Fibroblast of gingiva (primary cell): ENCODE results near the gene DOCK3.
"Not testable (repeated sequence)": the region's sequence is repeated elsewhere in the genome, so short reads cannot be mapped to it uniquely, and the experiment has no call there.

Experiments
- DNase-seq: peaks from one replicate; pipeline ENCODE4 v3.0.0-alpha.2; 2011; ENCODE audit warnings: low read depth

DOCK3 gene

GRCh38 chr3:50650018-50650417 is 24.7 kb upstream of the DOCK3 start:
- DNase-seq: no peak

GRCh38 chr3:50651445-50651844 is 23.3 kb upstream of the DOCK3 start:
- DNase-seq: no peak

- DNase-seq: no peak
These were observed 22.7 kb upstream of the DOCK3 start for GRCh38 chr3:50651920-50652529.

DNA sequence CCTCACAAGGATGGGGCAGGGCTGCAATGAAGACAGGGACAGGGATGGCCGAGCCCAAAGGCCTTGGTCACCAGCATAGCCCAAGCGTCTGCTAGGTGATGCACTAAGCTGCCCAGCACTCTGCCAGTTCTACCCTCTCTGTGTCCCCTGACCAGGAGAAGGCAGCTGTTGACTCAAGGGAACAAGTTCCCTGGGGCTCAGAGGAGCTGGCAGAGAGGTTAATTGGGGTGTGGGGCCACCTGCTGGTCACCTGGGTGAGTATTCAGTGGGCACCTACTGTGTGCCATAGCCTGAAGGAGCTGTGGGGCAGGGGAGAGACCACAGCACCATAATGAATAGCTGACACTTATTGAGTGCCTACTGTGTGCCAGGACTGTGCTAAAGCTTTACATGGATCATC is 22.0 kb upstream of the DOCK3 start:
- no peak for DNase-seq

DNA sequence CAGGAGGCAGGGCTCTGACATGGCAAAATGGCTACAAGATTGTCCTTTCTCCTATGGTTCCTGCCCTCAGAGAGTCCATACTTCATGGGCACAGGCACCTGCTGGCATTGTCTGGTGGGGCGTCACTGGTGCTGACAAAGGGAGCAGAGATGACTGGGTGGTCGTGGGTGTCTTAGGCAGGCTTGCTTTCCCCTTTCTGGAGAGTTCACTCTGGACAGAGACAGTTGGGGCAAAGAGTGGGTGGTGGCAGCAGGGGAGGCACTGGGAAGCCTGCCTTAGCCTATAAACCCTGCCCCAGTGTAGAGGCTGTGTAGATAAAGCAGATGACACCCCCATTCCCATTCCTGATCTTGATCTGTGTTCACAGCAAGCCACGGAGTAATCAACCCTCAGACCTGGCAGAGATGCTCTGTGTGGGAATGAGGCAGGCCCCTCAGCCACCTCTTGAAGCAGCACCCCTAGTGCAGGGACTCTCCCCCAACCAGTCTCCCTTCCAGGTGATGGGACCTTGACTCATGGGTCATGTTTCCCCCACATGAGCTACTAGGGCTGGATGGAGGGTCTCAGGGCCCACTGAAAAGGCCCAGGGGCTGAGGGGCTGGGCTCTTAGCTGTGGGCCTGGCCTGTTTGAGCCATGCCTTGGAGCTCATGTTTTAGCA is 20.7 kb upstream of the DOCK3 start:
- no peak for DNase-seq

- no peak for DNase-seq
These were observed 19.5 kb upstream of the DOCK3 start for GRCh38 chr3:50655009-50655830.

GRCh38 chr3:50656417-50657195 is 18.1 kb upstream of the DOCK3 start:
- no peak for DNase-seq

DNA sequence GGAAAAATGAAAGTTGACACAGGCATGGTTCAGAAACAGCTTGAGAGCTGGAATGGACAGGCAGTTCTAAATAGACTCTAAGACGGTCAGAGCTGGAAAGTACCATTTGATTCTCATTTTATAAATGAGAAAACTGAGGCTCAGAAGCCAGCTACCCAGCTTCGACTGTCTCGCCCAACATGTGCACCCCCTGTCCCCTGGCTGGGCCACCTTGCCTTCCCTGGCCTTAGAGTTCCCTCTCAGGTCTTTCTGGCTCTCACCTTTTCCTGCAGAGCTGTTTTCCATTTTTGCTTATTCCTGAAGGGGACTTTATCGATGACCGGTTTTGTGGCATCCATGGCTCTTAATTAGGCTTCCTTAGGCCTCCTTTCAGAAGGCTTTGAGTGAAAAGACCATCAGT is 17.3 kb upstream of the DOCK3 start:
- no peak for DNase-seq

DNA sequence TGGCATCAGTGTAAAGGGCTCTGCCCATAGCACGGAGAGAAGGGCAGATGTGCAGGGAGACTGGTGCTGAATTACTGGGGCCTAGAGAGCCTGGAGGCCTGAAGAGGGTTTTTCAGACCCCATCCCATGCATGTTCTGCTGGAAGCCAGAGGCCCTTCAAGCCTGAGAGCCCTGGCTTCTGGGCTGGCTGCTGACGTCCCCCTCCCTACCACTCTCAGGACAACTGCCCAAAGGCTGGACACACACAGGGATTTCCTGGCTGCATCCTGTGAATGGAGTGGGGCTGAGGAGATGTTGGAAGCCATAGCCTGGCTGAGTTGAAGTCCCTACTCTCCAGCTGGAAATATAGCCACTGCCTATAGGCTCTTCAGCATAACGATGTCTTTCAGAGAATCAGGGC is 16.9 kb upstream of the DOCK3 start:
- DNase-seq: no peak

DNA sequence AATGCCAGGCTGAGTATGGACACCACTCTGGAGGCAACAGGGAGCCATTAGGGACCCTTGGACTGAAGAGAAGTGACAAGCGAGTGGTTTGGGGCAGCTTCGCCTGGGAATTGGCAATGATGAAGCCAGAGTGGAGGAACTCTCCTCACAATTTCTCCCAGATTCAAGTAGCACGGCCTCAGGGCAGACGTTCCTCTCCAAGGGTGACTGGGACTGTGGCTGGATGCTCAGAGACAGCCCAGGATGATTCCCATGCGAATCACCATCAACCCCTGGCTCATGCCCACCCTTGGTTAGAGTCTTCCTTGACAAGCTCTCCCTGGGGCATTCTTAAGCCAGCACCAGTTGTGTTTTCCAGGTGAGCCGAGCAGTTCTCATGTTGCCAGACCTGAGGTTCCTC is 16.3 kb upstream of the DOCK3 start:
- DNase-seq: no peak

- DNase-seq: no peak
These were observed 15.9 kb upstream of the DOCK3 start for GRCh38 chr3:50658831-50659230.

DNA sequence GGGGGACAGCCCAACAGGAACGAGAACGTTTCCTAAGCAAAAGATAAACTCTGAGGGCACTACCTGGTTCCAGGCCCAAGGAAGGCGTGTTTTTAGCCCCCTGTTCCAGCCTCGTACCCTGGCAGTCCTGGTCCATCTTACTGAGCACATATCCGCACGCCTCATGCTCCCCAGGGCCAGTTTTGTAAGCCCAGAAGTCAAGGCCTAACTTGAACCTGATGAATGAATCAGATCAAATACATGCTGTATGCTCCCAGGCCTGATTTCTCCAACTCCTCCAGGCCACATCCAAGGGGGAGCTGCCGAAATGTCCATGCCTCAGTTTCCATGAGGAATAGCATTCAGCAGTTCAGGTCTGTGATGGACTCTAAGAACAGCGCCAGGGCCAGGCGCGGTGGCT is 14.3 kb upstream of the DOCK3 start:
- DNase-seq: no peak

- no peak for DNase-seq
These were observed 13.3 kb upstream of the DOCK3 start for GRCh38 chr3:50661321-50661837.

- DNase-seq: no peak
These were observed 12.3 kb upstream of the DOCK3 start for GRCh38 chr3:50662408-50662807.

DNA sequence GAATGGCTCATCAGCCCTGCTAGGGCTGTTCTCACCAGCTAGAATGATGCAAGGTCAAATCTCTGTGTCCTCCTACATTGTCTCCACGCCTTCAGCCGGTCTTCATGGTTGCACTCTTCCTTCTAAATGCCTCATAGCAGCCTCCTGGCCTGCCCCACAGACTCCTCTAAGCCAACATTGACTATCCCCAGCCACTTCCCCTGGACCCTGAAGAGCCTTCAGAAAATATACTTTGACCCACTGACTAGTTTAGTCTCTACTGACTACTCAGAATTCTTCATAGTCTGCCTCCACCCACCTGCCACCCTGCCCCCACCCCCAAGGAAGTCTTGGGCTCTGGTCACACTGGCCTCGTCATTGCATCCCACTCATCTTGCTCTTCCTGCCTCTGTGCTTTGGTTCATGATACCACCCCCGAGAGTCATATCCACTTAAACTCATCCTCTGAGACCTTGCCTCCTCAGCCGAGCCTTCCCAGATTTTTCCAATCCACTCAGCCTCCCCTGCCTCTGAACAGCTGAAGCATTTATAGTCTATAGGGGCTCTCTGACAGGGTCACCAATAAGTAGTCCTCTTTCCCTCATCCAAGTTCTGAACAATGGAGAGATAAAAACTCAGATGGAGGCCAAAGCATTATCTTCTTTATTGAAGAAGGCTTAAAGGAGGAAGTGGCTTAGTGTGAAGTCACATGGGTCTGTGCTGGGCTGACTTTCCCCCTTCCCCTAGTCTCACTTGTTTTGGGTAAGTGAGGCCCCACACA is 9.5 kb upstream of the DOCK3 start:
- no peak for DNase-seq

DNA sequence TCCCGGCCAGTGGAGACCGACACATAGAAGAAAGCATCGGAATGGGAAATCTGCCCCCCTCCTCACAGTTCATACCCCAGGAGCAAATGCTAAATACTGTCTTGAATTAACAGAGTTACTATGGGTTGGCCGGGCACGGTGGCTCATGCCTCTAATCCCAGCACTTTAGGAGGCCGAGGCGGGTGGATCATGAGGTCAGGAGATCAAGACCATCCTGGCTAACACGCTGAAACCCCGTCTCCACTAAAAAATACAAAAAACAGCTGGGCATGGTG is 8.9 kb upstream of the DOCK3 start:
- DNase-seq: not testable (repeated sequence)

- no peak for DNase-seq
These were observed 7.9 kb upstream of the DOCK3 start for GRCh38 chr3:50666837-50667236.

- peak; percentile 63 for DNase-seq
These were observed 3.4 kb upstream of the DOCK3 start for GRCh38 chr3:50671331-50671730.

- DNase-seq: no peak
These were observed 2.1 kb upstream of the DOCK3 start for GRCh38 chr3:50672656-50673055.

GRCh38 chr3:50673931-50674330 is 796 bp upstream of the DOCK3 start:
- DNase-seq: no peak

- DNase-seq: no peak
These were observed 678 bp downstream of the DOCK3 start for GRCh38 chr3:50675179-50676030.
